ENCODE data around the gene COG8. TPM values are rescaled to one million over a fixed set of nuclear protein-coding genes. Genes with fewer than 3 reads are reported as not detected.
A peak's percentile ranks its signal among the peaks of the same experiment; 100 is the strongest.

COG8 gene
- total and polyA plus RNA-seq, 2 donors (not counting 3 experiments of a cell fraction or from before 2014, with no cell fraction given): 29.0 to 31.6 TPM

- DNase-seq (ENCODE audit: low read depth, low spot score) (no peak), FAIRE-seq (no peak)
- Histone ChIP-seq H3K9me1 (replicated peaks; ENCODE audit: control insufficient read depth, extremely low read depth, insufficient read depth, low read length) (no peaks in the 10 kb centered on the region), H3K9me3 (replicated peaks; ENCODE audit: control insufficient read depth, insufficient read depth, low read length) (no peaks in the 10 kb centered on the region), H2AFZ (ENCODE audit: low read depth, low read length) (no peak overlapping the region), H3K79me2 (ENCODE audit: control insufficient read depth, insufficient read depth, low read length) (peaks cover 49% of the 10 kb centered on the region), H4K20me1 (replicated peaks; ENCODE audit: control insufficient read depth, extremely low read depth, insufficient read depth, low read length) (no peaks in the 10 kb centered on the region), H3K36me3 (ENCODE audit: control insufficient read depth in 2 of 2, extremely low read depth in 1 of 2, insufficient read depth in 2 of 2, low read length in 2 of 2) (peaks cover 9 to 24% of the 10 kb centered on the region in 2 experiments), H3K4me3 (replicated peaks in 1 of 3; ENCODE audit: insufficient read depth in 1 of 3, low read depth in 1 of 3, low read length in 3 of 3) (no peak overlapping the region), H3K27ac (ENCODE audit: insufficient read depth, low read depth, low read length) (no peak overlapping the region), H3K27me3 (ENCODE audit: control insufficient read depth in 2 of 2, insufficient read depth in 2 of 2, low read length in 2 of 2) (no peaks in the 10 kb centered on the region), H3K9ac (replicated peaks; ENCODE audit: extremely low read depth, insufficient read depth, low read length) (no peak overlapping the region), H3K4me1 (ENCODE audit: control insufficient read depth, extremely low read depth, insufficient read depth, low read length) (peaks cover 17% of the 10 kb centered on the region), H3K4me2 (ENCODE audit: insufficient read depth, low read length) (no peak overlapping the region)
- intact Hi-C loops (cut with micrococcal nuclease): no loop called here
- dilution Hi-C loops (cut with MboI; ENCODE audit: extremely low pct_ligation_motif_present, low sequenced_read_pairs): no loop called here
- BruUV-seq (replicated peaks): no TSS peak
- TF ChIP-seq MYC (IDR thresholded peaks at IDR 0.05; ENCODE audit: low read depth, low read length): no peak
- TF ChIP-seq FOS (IDR thresholded peaks at IDR 0.05; ENCODE audit: borderline replicate concordance, insufficient read depth, low read length): no peak
- POLR2A ChIA-PET: no interaction called here
- CTCF ChIA-PET: interaction anchor here (2.4 kb wide), 1 partner anchor 175 kb away, joined by 8 read pairs; no protein-coding TSS in a partner anchor
These were observed 13.6 kb downstream of the COG8 start for GRCh38 chr16:69325784-69326171.

- intact Hi-C loops (cut with micrococcal nuclease): no loop called here
- Histone ChIP-seq H3K4me3 (replicated peaks in 1 of 3; ENCODE audit: insufficient read depth in 1 of 3, low read depth in 1 of 3, low read length in 3 of 3) (no peak overlapping the region), H3K9me3 (replicated peaks; ENCODE audit: control insufficient read depth, insufficient read depth, low read length) (no peaks in the 10 kb centered on the region), H3K4me1 (ENCODE audit: control insufficient read depth, extremely low read depth, insufficient read depth, low read length) (peaks cover 16% of the 10 kb centered on the region), H4K20me1 (replicated peaks; ENCODE audit: control insufficient read depth, extremely low read depth, insufficient read depth, low read length) (no peaks in the 10 kb centered on the region), H3K4me2 (ENCODE audit: insufficient read depth, low read length) (no peak overlapping the region), H3K9ac (replicated peaks; ENCODE audit: extremely low read depth, insufficient read depth, low read length) (no peak overlapping the region), H2AFZ (ENCODE audit: low read depth, low read length) (no peak overlapping the region), H3K27ac (ENCODE audit: insufficient read depth, low read depth, low read length) (no peak overlapping the region), H3K79me2 (ENCODE audit: control insufficient read depth, insufficient read depth, low read length) (peaks cover 49% of the 10 kb centered on the region), H3K36me3 (ENCODE audit: control insufficient read depth in 2 of 2, extremely low read depth in 1 of 2, insufficient read depth in 2 of 2, low read length in 2 of 2) (peaks cover 14 to 34% of the 10 kb centered on the region in 2 experiments), H3K27me3 (ENCODE audit: control insufficient read depth in 2 of 2, insufficient read depth in 2 of 2, low read length in 2 of 2) (no peaks in the 10 kb centered on the region), H3K9me1 (replicated peaks; ENCODE audit: control insufficient read depth, extremely low read depth, insufficient read depth, low read length) (no peaks in the 10 kb centered on the region)
- ChIA-PET POLR2A (interaction anchor here (0.7 kb wide), 1 partner anchor 543 kb away, joined by 3 read pairs; no protein-coding TSS in a partner anchor), CTCF (no interaction called here)
- FAIRE-seq (no peak), DNase-seq (ENCODE audit: low read depth, low spot score) (no peak)
- TSS peak; percentile 49 for BruUV-seq (replicated peaks)
- no peak for TF ChIP-seq CTCF (IDR thresholded peaks at IDR 0.05; ENCODE audit: extremely low read depth in 1 of 2, insufficient read depth in 1 of 2, low read depth in 1 of 2, low read length in 2 of 2)
- TF ChIP-seq JUN (IDR thresholded peaks at IDR 0.05; ENCODE audit: borderline replicate concordance, insufficient read depth, insufficient read length, low read depth): no peak
- TF ChIP-seq EZH2 (IDR thresholded peaks at IDR 0.05; ENCODE audit: borderline replicate concordance, low read depth, low read length, severe bottlenecking): no peak
- TF ChIP-seq FOS (IDR thresholded peaks at IDR 0.05; ENCODE audit: borderline replicate concordance, insufficient read depth, low read length): no peak
- no peak for TF ChIP-seq MAX (IDR thresholded peaks at IDR 0.05; ENCODE audit: insufficient read depth, insufficient read length)
- TF ChIP-seq POLR2AphosphoS5 (IDR thresholded peaks at IDR 0.05; ENCODE audit: insufficient read depth, low read depth, low read length): no peak
- TF ChIP-seq POLR2A (IDR thresholded peaks at IDR 0.05; ENCODE audit: low read depth, low read length): no peak
- TF ChIP-seq MYC (IDR thresholded peaks at IDR 0.05; ENCODE audit: low read depth, low read length): no peak
- TF ChIP-seq GATA2 (IDR thresholded peaks at IDR 0.05; ENCODE audit: insufficient read depth, insufficient read length, low read depth, low read length): no peak
- dilution Hi-C loops (cut with MboI; ENCODE audit: extremely low pct_ligation_motif_present, low sequenced_read_pairs): no loop called here
These were observed 14.6 kb downstream of the COG8 start for GRCh38 chr16:69324585-69325253.

Measured in endothelial cell of umbilical vein (primary cell).